ENCODE measurements around the gene UTS2B.

The UTS2B gene

DNA sequence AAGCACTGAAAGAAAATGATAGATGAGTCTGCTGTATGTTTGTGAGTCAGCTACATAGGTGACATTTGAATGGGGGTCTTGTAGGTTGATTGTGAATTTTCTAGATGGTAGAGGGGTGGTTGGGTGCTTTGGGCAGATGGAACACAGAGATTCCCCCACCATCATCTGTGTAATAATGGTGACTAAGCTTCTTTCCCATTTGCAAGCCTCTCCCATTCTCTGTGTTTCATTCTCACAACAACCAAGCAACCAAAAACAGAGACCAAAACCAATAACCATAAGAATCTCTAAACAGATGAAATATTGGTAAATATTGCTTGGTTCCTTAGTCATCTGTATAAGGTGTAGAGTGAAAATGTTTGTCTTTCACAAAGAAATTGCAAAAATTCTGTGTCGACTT is 17.8 kb upstream of the UTS2B start:
- TF ChIP-seq, protein P1, sequence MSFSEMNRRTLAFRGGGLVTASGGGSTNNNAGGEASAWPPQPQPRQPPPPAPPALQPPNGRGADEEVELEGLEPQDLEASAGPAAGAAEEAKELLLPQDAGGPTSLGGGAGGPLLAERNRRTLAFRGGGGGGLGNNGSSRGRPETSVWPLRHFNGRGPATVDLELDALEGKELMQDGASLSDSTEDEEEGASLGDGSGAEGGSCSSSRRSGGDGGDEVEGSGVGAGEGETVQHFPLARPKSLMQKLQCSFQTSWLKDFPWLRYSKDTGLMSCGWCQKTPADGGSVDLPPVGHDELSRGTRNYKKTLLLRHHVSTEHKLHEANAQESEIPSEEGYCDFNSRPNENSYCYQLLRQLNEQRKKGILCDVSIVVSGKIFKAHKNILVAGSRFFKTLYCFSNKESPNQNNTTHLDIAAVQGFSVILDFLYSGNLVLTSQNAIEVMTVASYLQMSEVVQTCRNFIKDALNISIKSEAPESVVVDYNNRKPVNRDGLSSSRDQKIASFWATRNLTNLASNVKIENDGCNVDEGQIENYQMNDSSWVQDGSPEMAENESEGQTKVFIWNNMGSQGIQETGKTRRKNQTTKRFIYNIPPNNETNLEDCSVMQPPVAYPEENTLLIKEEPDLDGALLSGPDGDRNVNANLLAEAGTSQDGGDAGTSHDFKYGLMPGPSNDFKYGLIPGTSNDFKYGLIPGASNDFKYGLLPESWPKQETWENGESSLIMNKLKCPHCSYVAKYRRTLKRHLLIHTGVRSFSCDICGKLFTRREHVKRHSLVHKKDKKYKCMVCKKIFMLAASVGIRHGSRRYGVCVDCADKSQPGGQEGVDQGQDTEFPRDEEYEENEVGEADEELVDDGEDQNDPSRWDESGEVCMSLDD (tag by site-specific recombination; IDR thresholded peaks at IDR 0.05): no peak
- no peak for TF ChIP-seq ZNF10 (tag by site-specific recombination; IDR thresholded peaks at IDR 0.05)
- no peak for TF ChIP-seq ZNF558 (tag by site-specific recombination; IDR thresholded peaks at IDR 0.05)
- no peak for TF ChIP-seq ZNF16 (tag by site-specific recombination; IDR thresholded peaks at IDR 0.05; ENCODE audit: low read depth)
- TF ChIP-seq ZNF23 (tag by site-specific recombination; IDR thresholded peaks at IDR 0.05; ENCODE audit: borderline replicate concordance): no peak
- no peak for TF ChIP-seq ZNF146 (tag by site-specific recombination; IDR thresholded peaks at IDR 0.05)
- no peak for TF ChIP-seq ZNF670 (tag by site-specific recombination; IDR thresholded peaks at IDR 0.05; ENCODE audit: low read depth)
- no peak for TF ChIP-seq ZNF366 (tag by site-specific recombination; conservative IDR thresholded peaks at IDR 0.05)
- TF ChIP-seq ZNF610 (tag by site-specific recombination; IDR thresholded peaks at IDR 0.05; ENCODE audit: borderline replicate concordance): no peak
- TF ChIP-seq, protein P2, sequence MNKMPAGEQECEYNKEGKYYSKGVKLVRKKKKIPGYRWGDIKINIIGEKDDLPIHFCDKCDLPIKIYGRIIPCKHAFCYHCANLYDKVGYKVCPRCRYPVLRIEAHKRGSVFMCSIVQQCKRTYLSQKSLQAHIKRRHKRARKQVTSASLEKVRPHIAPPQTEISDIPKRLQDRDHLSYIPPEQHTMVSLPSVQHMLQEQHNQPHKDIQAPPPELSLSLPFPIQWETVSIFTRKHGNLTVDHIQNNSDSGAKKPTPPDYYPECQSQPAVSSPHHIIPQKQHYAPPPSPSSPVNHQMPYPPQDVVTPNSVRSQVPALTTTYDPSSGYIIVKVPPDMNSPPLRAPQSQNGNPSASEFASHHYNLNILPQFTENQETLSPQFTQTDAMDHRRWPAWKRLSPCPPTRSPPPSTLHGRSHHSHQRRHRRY (tag by site-specific recombination; IDR thresholded peaks at IDR 0.05): no peak
- TF ChIP-seq ZNF600 (tag by site-specific recombination; IDR thresholded peaks at IDR 0.05): no peak
- TF ChIP-seq, protein P3, sequence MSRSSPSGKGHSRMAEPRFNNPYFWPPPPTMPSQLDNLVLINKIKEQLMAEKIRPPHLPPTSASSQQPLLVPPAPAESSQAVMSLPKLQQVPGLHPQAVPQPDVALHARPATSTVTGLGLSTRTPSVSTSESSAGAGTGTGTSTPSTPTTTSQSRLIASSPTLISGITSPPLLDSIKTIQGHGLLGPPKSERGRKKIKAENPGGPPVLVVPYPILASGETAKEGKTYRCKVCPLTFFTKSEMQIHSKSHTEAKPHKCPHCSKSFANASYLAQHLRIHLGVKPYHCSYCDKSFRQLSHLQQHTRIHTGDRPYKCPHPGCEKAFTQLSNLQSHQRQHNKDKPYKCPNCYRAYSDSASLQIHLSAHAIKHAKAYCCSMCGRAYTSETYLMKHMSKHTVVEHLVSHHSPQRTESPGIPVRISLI (tag by site-specific recombination; IDR thresholded peaks at IDR 0.05): no peak
- no peak for TF ChIP-seq ZNF626 (tag by site-specific recombination; IDR thresholded peaks at IDR 0.05)
- TF ChIP-seq SCRT1 (tag by site-specific recombination; IDR thresholded peaks at IDR 0.05; ENCODE audit: borderline replicate concordance): no peak
- TF ChIP-seq ZNF221 (tag by site-specific recombination; IDR thresholded peaks at IDR 0.05; ENCODE audit: borderline replicate concordance): no peak
- TF ChIP-seq, protein P4, sequence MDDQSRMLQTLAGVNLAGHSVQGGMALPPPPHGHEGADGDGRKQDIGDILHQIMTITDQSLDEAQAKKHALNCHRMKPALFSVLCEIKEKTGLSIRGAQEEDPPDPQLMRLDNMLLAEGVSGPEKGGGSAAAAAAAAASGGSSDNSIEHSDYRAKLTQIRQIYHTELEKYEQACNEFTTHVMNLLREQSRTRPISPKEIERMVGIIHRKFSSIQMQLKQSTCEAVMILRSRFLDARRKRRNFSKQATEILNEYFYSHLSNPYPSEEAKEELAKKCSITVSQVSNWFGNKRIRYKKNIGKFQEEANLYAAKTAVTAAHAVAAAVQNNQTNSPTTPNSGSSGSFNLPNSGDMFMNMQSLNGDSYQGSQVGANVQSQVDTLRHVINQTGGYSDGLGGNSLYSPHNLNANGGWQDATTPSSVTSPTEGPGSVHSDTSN (CRISPR knock-in tag; IDR thresholded peaks at IDR 0.05): no peak
- TF ChIP-seq ZBTB8A (tag by site-specific recombination; IDR thresholded peaks at IDR 0.05): no peak
- TF ChIP-seq ZNF157 (tag by site-specific recombination; IDR thresholded peaks at IDR 0.05): no peak
- no peak for TF ChIP-seq ZNF132 (tag by site-specific recombination; IDR thresholded peaks at IDR 0.05; ENCODE audit: borderline replicate concordance)
- peaks cover 18% of the 10 kb centered on the region for H3K4me1 ChIP-seq (ENCODE audit: control insufficient read depth, insufficient read depth, low read length)
- ChIA-PET CTCF (no interaction called here), POLR2A (interaction anchor here (0.9 kb wide), 1 partner anchor 18 kb away, joined by 4 read pairs; the partner anchor contains the start of genes CCDC50 and UTS2B)
- no peaks in the 10 kb centered on the region for H3K36me3 ChIP-seq (ENCODE audit: control insufficient read depth in 2 of 2, insufficient read depth in 1 of 2, low read length in 2 of 2)
- no peak overlapping the region for H3K4me3 ChIP-seq (ENCODE audit: low read depth, low read length)
- H3K9me3 ChIP-seq (ENCODE audit: control insufficient read depth, insufficient read depth, low read depth, low read length): no peaks in the 10 kb centered on the region
- H3K27ac ChIP-seq (ENCODE audit: extremely low read depth, low read depth, low read length): no peak overlapping the region

DNA sequence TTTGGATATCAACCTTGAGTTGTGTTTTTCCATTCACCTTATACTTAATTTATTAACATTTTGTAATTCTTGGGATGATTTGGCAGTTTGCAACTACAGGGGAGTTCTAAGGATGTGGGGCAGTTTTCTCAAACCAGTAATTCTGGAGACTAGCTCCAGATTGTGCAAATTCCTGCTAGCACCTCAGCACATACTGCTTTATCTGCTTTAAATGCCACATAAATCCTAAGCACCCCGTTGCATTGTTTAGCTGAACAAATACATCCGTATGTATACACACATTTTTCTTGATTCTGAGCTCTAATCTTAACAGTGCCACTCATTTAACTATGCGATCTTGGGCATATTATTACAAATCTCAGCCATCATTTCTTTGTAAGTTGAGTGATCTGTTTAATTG is 16.9 kb upstream of the UTS2B start:
- CTCF ChIA-PET: interaction anchor here (0.6 kb wide), 1 partner anchor 1228 kb away, joined by 3 read pairs; no protein-coding TSS in a partner anchor
- H3K4me1 ChIP-seq (ENCODE audit: control insufficient read depth, insufficient read depth, low read length): peaks cover 22% of the 10 kb centered on the region
- no peaks in the 10 kb centered on the region for H3K36me3 ChIP-seq (ENCODE audit: control insufficient read depth in 2 of 2, insufficient read depth in 1 of 2, low read length in 2 of 2)
- H3K4me3 ChIP-seq (ENCODE audit: low read depth, low read length): no peak overlapping the region
- POLR2A ChIA-PET: interaction anchor here (0.9 kb wide), 1 partner anchor 18 kb away, joined by 4 read pairs; the partner anchor contains the start of genes CCDC50 and UTS2B
- no peak overlapping the region for H3K27ac ChIP-seq (ENCODE audit: extremely low read depth, low read depth, low read length)
- no peaks in the 10 kb centered on the region for H3K9me3 ChIP-seq (ENCODE audit: control insufficient read depth, insufficient read depth, low read depth, low read length)
- TF ChIP-seq, protein P5, sequence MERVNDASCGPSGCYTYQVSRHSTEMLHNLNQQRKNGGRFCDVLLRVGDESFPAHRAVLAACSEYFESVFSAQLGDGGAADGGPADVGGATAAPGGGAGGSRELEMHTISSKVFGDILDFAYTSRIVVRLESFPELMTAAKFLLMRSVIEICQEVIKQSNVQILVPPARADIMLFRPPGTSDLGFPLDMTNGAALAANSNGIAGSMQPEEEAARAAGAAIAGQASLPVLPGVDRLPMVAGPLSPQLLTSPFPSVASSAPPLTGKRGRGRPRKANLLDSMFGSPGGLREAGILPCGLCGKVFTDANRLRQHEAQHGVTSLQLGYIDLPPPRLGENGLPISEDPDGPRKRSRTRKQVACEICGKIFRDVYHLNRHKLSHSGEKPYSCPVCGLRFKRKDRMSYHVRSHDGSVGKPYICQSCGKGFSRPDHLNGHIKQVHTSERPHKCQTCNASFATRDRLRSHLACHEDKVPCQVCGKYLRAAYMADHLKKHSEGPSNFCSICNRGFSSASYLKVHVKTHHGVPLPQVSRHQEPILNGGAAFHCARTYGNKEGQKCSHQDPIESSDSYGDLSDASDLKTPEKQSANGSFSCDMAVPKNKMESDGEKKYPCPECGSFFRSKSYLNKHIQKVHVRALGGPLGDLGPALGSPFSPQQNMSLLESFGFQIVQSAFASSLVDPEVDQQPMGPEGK (tag by site-specific recombination; IDR thresholded peaks at IDR 0.05): no peak
- TF ChIP-seq ZNF791 (tag by site-specific recombination; IDR thresholded peaks at IDR 0.05) (no peak), KLF8 (tag by site-specific recombination; IDR thresholded peaks at IDR 0.05) (no peak), ZNF302 (tag by site-specific recombination; IDR thresholded peaks at IDR 0.05; ENCODE audit: low read depth) (no peak), MYNN (tag by site-specific recombination; IDR thresholded peaks at IDR 0.05; ENCODE audit: borderline replicate concordance) (no peak), ZNF701 (tag by site-specific recombination; IDR thresholded peaks at IDR 0.05) (no peak)
- TF ChIP-seq, protein P6, sequence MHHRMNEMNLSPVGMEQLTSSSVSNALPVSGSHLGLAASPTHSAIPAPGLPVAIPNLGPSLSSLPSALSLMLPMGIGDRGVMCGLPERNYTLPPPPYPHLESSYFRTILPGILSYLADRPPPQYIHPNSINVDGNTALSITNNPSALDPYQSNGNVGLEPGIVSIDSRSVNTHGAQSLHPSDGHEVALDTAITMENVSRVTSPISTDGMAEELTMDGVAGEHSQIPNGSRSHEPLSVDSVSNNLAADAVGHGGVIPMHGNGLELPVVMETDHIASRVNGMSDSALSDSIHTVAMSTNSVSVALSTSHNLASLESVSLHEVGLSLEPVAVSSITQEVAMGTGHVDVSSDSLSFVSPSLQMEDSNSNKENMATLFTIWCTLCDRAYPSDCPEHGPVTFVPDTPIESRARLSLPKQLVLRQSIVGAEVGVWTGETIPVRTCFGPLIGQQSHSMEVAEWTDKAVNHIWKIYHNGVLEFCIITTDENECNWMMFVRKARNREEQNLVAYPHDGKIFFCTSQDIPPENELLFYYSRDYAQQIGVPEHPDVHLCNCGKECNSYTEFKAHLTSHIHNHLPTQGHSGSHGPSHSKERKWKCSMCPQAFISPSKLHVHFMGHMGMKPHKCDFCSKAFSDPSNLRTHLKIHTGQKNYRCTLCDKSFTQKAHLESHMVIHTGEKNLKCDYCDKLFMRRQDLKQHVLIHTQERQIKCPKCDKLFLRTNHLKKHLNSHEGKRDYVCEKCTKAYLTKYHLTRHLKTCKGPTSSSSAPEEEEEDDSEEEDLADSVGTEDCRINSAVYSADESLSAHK (tag by site-specific recombination; IDR thresholded peaks at IDR 0.05): no peak

Data from HEK293 (cell line).